B cell (primary cell): Measurements from ENCODE around the gene CD8A. TPM values are rescaled to one million over a fixed set of nuclear protein-coding genes. Genes with fewer than 3 reads are reported as not detected.

Experiments
- ATAC-seq: fragments of 200-7000 bp; cut with Tn5 transposase; one replicate; pipeline ENCODE4 v1.10.0; 2021; ENCODE audit warnings: low read depth, mild to moderate bottlenecking, moderate number of reproducible peaks, moderate library complexity
- CTCF ChIA-PET: fragments of 350-600 bp; sonication (Branson Sonifier 250); formaldehyde crosslinking; loops from one replicate; lab custom pipeline; 2021; ENCODE audit warnings: antibody characterized with exemption, inconsistent platforms; lab: Charles Lee
- POLR2A ChIA-PET: fragments of 350-600 bp; sonication (Branson Sonifier 250); formaldehyde crosslinking; loops from one replicate; lab custom pipeline; 2021; ENCODE audit warnings: antibody characterized with exemption; lab: Charles Lee
- DNase-seq: peaks from one replicate; pipeline ENCODE4 v3.0.0; 2013
- H2AFZ ChIP-seq: 2 replicates; pipeline ENCODE4 v1.6.1; 2012; ENCODE audit warnings: mild to moderate bottlenecking, low read depth, low read length; ENCODE audit not compliant: insufficient read depth, poor library complexity, severe bottlenecking
- H3K27ac ChIP-seq, 2 donors: 1 replicate in 1 of 2; 2 replicates in 1 of 2; pipeline ENCODE4 v1.5.1; 2012 to 2013; ENCODE audit warnings: low read length in 2 of 2, mild to moderate bottlenecking in 2 of 2, moderate library complexity in 1 of 2
- H3K27me3 ChIP-seq, 4 experiments: fragments of 200-600 bp in 1 of 4; sonication (generic) in 1 of 4; replicated peaks in 1 of 4; 1 replicate in 2 of 4; 2 replicates in 2 of 4; pipeline versions ENCODE4 v1.6.1 to v1.7.0; 2013 to 2016; ENCODE audit warnings: low read length in 3 of 4, mild to moderate bottlenecking in 2 of 4, mixed read lengths in 1 of 4, moderate library complexity in 1 of 4; ENCODE audit not compliant: insufficient read depth in 4 of 4, control insufficient read depth in 3 of 4; ENCODE audit errors: control extremely low read depth in 1 of 4
- H3K36me3 ChIP-seq, 2 experiments: replicated peaks in 1 of 2; 1 replicate in 1 of 2; 2 replicates in 1 of 2; pipeline versions ENCODE4 v1.6.1 to v1.7.1; 2013; ENCODE audit warnings: low read length in 1 of 2; ENCODE audit not compliant: insufficient read depth in 2 of 2, control insufficient read depth in 1 of 2; ENCODE audit errors: control extremely low read depth in 1 of 2, extremely low read depth in 1 of 2
- H3K4me1 ChIP-seq, 2 donors: fragments of 200-600 bp in 1 of 2; sonication (generic) in 1 of 2; 1 replicate in 1 of 2; 2 replicates in 1 of 2; pipeline versions ENCODE4 v1.5.1 to v1.6.1; 2013 to 2017; ENCODE audit warnings: low read length in 2 of 2; ENCODE audit not compliant: control insufficient read depth in 2 of 2, insufficient read depth in 2 of 2
- H3K4me2 ChIP-seq: replicated peaks from 2 replicates; pipeline ENCODE3; 2012; ENCODE audit warnings: mild to moderate bottlenecking, low read depth, low read length; ENCODE audit not compliant: poor library complexity, severe bottlenecking
- H3K4me3 ChIP-seq, 5 experiments: fragments of 200-600 bp in 1 of 5; sonication (generic) in 1 of 5; 1 replicate in 3 of 5; 2 replicates in 2 of 5; pipeline versions ENCODE4 v1.5.1 to v1.7.0; 2011 to 2016; ENCODE audit warnings: low read length in 4 of 5, mild to moderate bottlenecking in 4 of 5, low read depth in 2 of 5, control low read depth in 1 of 5, moderate library complexity in 1 of 5; ENCODE audit not compliant: insufficient read depth in 1 of 5; ENCODE audit errors: control extremely low read depth in 1 of 5, extremely low read depth in 1 of 5
- H3K79me2 ChIP-seq: fragments of 200-600 bp; sonication (generic); one replicate; pipeline ENCODE4 v1.6.0; 2016; ENCODE audit warnings: low read length; ENCODE audit not compliant: control insufficient read depth, insufficient read depth
- H3K9ac ChIP-seq: fragments of 200-600 bp; sonication (generic); 2 replicates; pipeline ENCODE4 v1.6.1; 2017; ENCODE audit warnings: mild to moderate bottlenecking, low read length, moderate library complexity
- H3K9me3 ChIP-seq, 3 donors: one replicate each; pipeline versions ENCODE4 v1.6.1 to v1.7.1; 2013; ENCODE audit warnings: low read length in 2 of 3; ENCODE audit not compliant: control insufficient read depth in 2 of 3, insufficient read depth in 1 of 3; ENCODE audit errors: control extremely low read depth in 1 of 3
- H4K20me1 ChIP-seq: 2 replicates; pipeline ENCODE4 v1.6.0; 2012; ENCODE audit warnings: mild to moderate bottlenecking, low read length; ENCODE audit not compliant: insufficient read depth, control insufficient read depth, poor library complexity, severe bottlenecking
- H3K27ac Mint-ChIP-seq: one replicate; pipeline ENCODE4 v1.8.0; 2021; ENCODE audit warnings: mixed read lengths
- H3K27me3 Mint-ChIP-seq: one replicate; pipeline ENCODE4 v1.8.0; 2021; ENCODE audit warnings: mixed read lengths
- H3K4me1 Mint-ChIP-seq: one replicate; pipeline ENCODE4 v1.8.0; 2021; ENCODE audit warnings: mixed read lengths
- H3K4me3 Mint-ChIP-seq: one replicate; pipeline ENCODE4 v1.8.0; 2021; ENCODE audit warnings: mixed read lengths
- H3K9me3 Mint-ChIP-seq: one replicate; pipeline ENCODE4 v1.8.0; 2022; ENCODE audit warnings: mixed read lengths; ENCODE audit not compliant: insufficient read depth
- CTCF ChIP-seq: fragments of 200-600 bp; IDR thresholded peaks from one replicate; pipeline ENCODE4 v1.8.0; 2022; ENCODE audit warnings: antibody characterized with exemption, mild to moderate bottlenecking
- EZH2 ChIP-seq: IDR thresholded peaks from 2 replicates; pipeline ENCODE4 v1.6.1; 2012; ENCODE audit warnings: borderline replicate concordance, low read depth, mild to moderate bottlenecking, moderate library complexity, low read length; ENCODE audit not compliant: insufficient read depth, poor library complexity, severe bottlenecking
- WGBS: methylation state at CpG from one replicate; pipeline ENCODE4 v1.1.5; 2013; ENCODE audit warnings: missing lambda C conversion rate; ENCODE audit not compliant: insufficient coverage; 5-methylcytosine and 5-hydroxymethylcytosine counted together
- intact Hi-C: fragments of 100-400 bp; cut with micrococcal nuclease; formaldehyde crosslinking; loops from one replicate; pipeline ENCODE4 v1.10.0; 2022
- polyA plus RNA-seq: library from polyadenylated mRNA; depleted of rRNA; stranded (reverse); fragments of >200 nt; gene quantifications from 2 replicates; pipeline ENCODE4 v1.2.3, GENCODE V29; 2012
- total RNA-seq, 2 donors: library from RNA; stranded (reverse); fragments of 120-200 nt in 1 of 2; gene quantifications; 1 replicate in 1 of 2; 2 replicates in 1 of 2; pipeline versions ENCODE4 v1.2.3 to v1.2.4, GENCODE V29; 2013 to 2022

Gene CD8A
- total and polyA plus RNA-seq, 2 donors (not counting 1 experiment from before 2014, with no cell fraction given): 0.49 to 0.76 TPM

- no peak for ATAC-seq
- TF ChIP-seq EZH2: no peak
- TF ChIP-seq CTCF: no peak
- no peak overlapping the region for H3K27ac ChIP-seq
- WGBS: 50% methylated on average over 2 of the region's 10 CpGs
- H3K27me3 ChIP-seq: peaks cover 0 to 27% (median 9%) of the 10 kb centered on the region in 4 experiments
- ChIA-PET POLR2A (no interaction called here), CTCF (no interaction called here)
- Mint-ChIP-seq H3K9me3 (no peaks in the 10 kb centered on the region), H3K27ac (no peak overlapping the region), H3K4me3 (no peak overlapping the region), H3K27me3 (peaks cover 18% of the 10 kb centered on the region), H3K4me1 (peaks cover 31% of the 10 kb centered on the region)
- no peak overlapping the region for H3K4me2 ChIP-seq
- no peaks in the 10 kb centered on the region for H3K79me2 ChIP-seq
- intact Hi-C loops: no loop called here
- peaks cover 34 to 42% of the 10 kb centered on the region in 2 donors for H3K4me1 ChIP-seq
- H4K20me1 ChIP-seq: no peaks in the 10 kb centered on the region
- H3K9ac ChIP-seq: no peak overlapping the region
- H2AFZ ChIP-seq: no peak overlapping the region
- DNase-seq: no peak
- peaks cover 0 to 14% (median 0%) of the 10 kb centered on the region in 3 donors for H3K9me3 ChIP-seq
- no peak overlapping the region for H3K4me3 ChIP-seq
- H3K36me3 ChIP-seq: no peaks in the 10 kb centered on the region
Measured at GRCh38 chr2:86786001-86786536, 4.6 kb downstream of the CD8A start.

GRCh38 chr2:86785456-86785855 is 5.3 kb downstream of the CD8A start:
- DNase-seq: no peak

More at GRCh38 chr2:86785456-86785855, 5.3 kb downstream of the CD8A start:
- H2AFZ ChIP-seq: no peak overlapping the region
- Mint-ChIP-seq H3K4me3 (no peak overlapping the region), H3K27ac (no peak overlapping the region), H3K9me3 (no peaks in the 10 kb centered on the region), H3K27me3 (peaks cover 15% of the 10 kb centered on the region), H3K4me1 (peaks cover 28% of the 10 kb centered on the region)
- CTCF ChIA-PET: no interaction called here
- no peak for ATAC-seq
- 86% methylated on average over 2 of the region's 9 CpGs for WGBS
- H3K27me3 ChIP-seq: peaks cover 0 to 21% (median 7%) of the 10 kb centered on the region in 4 experiments
- H3K9me3 ChIP-seq: peaks cover 0 to 12% (median 0%) of the 10 kb centered on the region in 3 donors
- no peaks in the 10 kb centered on the region for H4K20me1 ChIP-seq
- H3K4me3 ChIP-seq: no peak overlapping the region
- POLR2A ChIA-PET: no interaction called here
- peaks cover 30 to 38% of the 10 kb centered on the region in 2 donors for H3K4me1 ChIP-seq
- H3K27ac ChIP-seq: no peak overlapping the region
- no peak overlapping the region for H3K4me2 ChIP-seq
- intact Hi-C loops: no loop called here
- TF ChIP-seq EZH2: no peak
- TF ChIP-seq CTCF: no peak
- no peak overlapping the region for H3K9ac ChIP-seq
- no peaks in the 10 kb centered on the region for H3K79me2 ChIP-seq
- H3K36me3 ChIP-seq: no peaks in the 10 kb centered on the region
